GM03348 (cell line): ENCODE results near the gene TMEM176B.

Source experiments
- DNase-seq: peaks from one replicate; pipeline ENCODE4 v3.0.0; 2012; ENCODE audit warnings: low spot score

The TMEM176B gene

GRCh38 chr7:150751702-150752101, 48.5 kb downstream of the TMEM176B start:
- DNase-seq, result no peak

DNA sequence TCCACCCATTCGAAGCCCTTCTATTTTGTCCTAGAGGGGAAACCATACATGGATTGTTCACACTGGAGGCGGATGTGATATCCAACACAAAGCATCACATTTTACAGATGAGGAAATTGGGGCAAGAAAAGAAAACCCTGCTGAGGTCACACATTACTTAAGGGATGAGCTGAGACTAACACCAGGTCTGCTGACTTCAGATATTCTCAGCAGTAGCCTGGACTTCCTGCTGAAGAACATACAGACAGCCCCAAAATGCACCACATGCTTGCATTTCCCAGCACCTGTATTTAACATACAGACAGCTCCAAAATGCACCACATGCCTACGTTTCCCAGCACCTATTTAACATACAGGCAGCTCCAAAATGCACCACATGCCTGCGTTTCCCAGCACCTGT, 51.8 kb downstream of the TMEM176B start:
- DNase-seq, result no peak

DNA sequence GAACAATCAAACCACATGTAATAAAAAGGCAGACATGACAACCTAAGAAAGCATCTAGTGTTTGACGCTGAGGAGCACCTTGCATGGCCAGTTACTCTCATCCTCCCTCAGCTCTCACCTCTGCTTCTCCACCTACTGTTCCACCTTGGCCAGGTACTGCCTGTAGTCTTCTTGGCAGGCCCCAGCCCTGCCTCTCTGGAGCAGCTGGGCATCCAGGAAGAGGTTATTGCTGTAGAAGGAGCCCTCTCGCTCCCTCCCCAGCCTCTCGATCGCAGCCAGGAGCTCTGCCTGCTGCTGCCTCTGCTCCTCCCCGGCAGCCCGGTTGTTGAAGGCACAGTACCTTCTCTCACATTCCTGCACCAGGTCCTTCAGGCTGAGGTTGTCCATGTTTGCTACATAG, 53.2 kb downstream of the TMEM176B start:
- no peak for DNase-seq

DNA sequence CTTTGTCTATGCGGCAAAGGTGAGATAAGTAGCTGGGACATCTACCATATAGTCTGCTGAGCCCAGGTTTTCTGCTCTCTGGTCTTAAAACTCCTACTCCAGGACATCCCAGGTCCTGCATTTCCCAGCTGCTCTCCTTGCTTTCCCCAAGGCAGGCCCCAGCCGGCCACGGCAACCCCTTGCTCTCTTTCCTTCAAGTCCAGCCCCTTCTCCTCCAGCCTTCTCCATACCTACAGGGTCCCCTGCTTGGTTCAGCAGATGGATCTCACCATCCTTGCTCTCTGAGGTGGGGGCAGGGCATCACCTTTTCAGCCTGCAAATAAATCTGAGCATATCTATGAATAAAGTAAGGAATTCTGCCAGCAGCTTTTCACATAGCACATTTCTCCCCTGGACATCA, 54.3 kb downstream of the TMEM176B start:
- DNase-seq, result no peak

GRCh38 chr7:150745086-150745485, 55.1 kb downstream of the TMEM176B start:
- DNase-seq, result no peak

GRCh38 chr7:150744041-150744656, 56.0 kb downstream of the TMEM176B start:
- DNase-seq, result no peak

DNA sequence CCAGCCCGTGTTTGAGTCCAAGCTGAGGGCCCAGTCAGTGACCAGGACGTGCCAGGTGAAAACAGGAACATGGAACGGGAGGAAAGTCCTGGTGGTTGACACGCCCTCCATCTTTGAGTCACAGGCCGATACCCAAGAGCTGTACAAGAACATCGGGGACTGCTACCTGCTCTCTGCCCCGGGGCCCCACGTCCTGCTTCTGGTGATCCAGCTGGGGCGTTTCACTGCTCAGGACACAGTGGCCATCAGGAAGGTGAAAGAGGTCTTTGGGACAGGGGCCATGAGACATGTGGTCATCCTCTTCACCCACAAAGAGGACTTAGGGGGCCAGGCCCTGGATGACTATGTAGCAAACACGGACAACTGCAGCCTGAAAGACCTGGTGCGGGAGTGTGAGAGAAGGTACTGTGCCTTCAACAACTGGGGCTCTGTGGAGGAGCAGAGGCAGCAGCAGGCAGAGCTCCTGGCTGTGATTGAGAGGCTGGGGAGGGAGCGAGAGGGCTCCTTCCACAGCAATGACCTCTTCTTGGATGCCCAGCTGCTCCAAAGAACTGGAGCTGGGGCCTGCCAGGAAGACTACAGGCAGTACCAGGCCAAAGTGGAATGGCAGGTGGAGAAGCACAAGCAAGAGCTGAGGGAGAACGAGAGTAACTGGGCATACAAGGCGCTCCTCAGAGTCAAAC, 57.7 kb downstream of the TMEM176B start:
- no peak for DNase-seq
